ENCODE results near the gene PPM1H. TPM values are rescaled to one million over a fixed set of nuclear protein-coding genes. Genes with fewer than 3 reads are reported as not detected.

Gene PPM1H
- total and polyA plus RNA-seq, 2 of the 8 experiments (the other 6 are each of a cell fraction or from before 2014, with no cell fraction given) = 16.4 to 36.1 TPM

- 100% methylated on average over 1 of the region's 1 CpG; no CpG with 5 or more reads in 1 of the 2 experiments for WGBS, 2 experiments (ENCODE audit: extremely low coverage in 1 of 2, insufficient coverage in 1 of 2, insufficient read length in 1 of 2, insufficient replicate concordance in 2 of 2, low coverage in 1 of 2, low lambda C conversion rate in 2 of 2, missing lambda C conversion rate in 1 of 2)
- Histone ChIP-seq H4K5ac (ENCODE audit: insufficient read length, low read depth, low read length) (no peak overlapping the region), H3K4ac (replicated peaks; ENCODE audit: insufficient read length, low read depth, low read length) (no peak overlapping the region), H2AFZ (ENCODE audit: low read length) (no peak overlapping the region), H2BK15ac (ENCODE audit: low read length) (no peak overlapping the region), H3K23ac (ENCODE audit: insufficient read length) (no peak overlapping the region), H2AK5ac (ENCODE audit: low read depth, low read length) (no peak overlapping the region), H3K18ac (ENCODE audit: extremely low read depth, low read length) (no peak overlapping the region), H3K4me1 (replicated peaks in 1 of 4; ENCODE audit: control insufficient read depth in 3 of 4, insufficient read depth in 4 of 4, low read length in 3 of 4) (peaks cover 0 to 3% (median 0%) of the 10 kb centered on the region in 4 experiments; a peak in 1 of 7 replicates), H3K14ac (ENCODE audit: insufficient read length) (no peak overlapping the region), H3K27ac (ENCODE audit: low read depth, low read length) (no peak overlapping the region), H3K4me3 (ENCODE audit: extremely low read depth in 1 of 4, insufficient read depth in 2 of 4, low read depth in 3 of 4, low read length in 4 of 4) (no peak overlapping the region), H3K4me2 (ENCODE audit: insufficient read depth in 1 of 2, low read depth in 2 of 2, low read length in 2 of 2) (no peak overlapping the region), H3K9me3 (ENCODE audit: insufficient read depth in 2 of 2, low read depth in 1 of 2, low read length in 1 of 2) (no peaks in the 10 kb centered on the region), H3K9ac (replicated peaks in 1 of 4; ENCODE audit: extremely low read depth in 1 of 4, low read depth in 3 of 4, low read length in 3 of 4) (no peak overlapping the region), H3K36me3 (ENCODE audit: control insufficient read depth in 2 of 4, insufficient read depth in 4 of 4, low read length in 3 of 4) (no peaks in the 10 kb centered on the region), H3K23me2 (ENCODE audit: low read depth, low read length) (no peaks in the 10 kb centered on the region), H2BK5ac (ENCODE audit: low read depth, low read length) (no peak overlapping the region), H2BK20ac (ENCODE audit: low read length) (no peak overlapping the region), H3K27me3 (replicated peaks in 1 of 4; ENCODE audit: control insufficient read depth in 3 of 4, extremely low read depth in 1 of 4, insufficient read depth in 3 of 4, low read length in 3 of 4) (no peaks in the 10 kb centered on the region), H4K20me1 (replicated peaks in 1 of 2; ENCODE audit: control insufficient read depth in 1 of 2, insufficient read depth in 2 of 2, low read length in 2 of 2) (peaks cover 1 to 2% of the 10 kb centered on the region in 2 experiments), H4K8ac (ENCODE audit: extremely low read depth, insufficient read depth, low read length) (0 out of 2 replicates have a peak overlapping the region, but pooled peaks have one; percentile 36), H2BK12ac (ENCODE audit: low read depth, low read length) (no peak overlapping the region), H3K79me2 (ENCODE audit: control insufficient read depth in 1 of 2, insufficient read depth in 2 of 2, low read length in 2 of 2) (peaks cover 4 to 52% of the 10 kb centered on the region in 2 experiments), H4K91ac (replicated peaks; ENCODE audit: insufficient read length, low read length) (no peak overlapping the region), H2BK120ac (replicated peaks; ENCODE audit: low read depth, low read length) (no peak overlapping the region), H3K56ac (replicated peaks; ENCODE audit: insufficient read length, low read depth, low read length) (no peak overlapping the region), H3K79me1 (ENCODE audit: low read depth, low read length) (peaks cover 2% of the 10 kb centered on the region; the same call in 1 of the 2 replicates)
- ChIA-PET CTCF (ENCODE audit: partially characterized antibody) (interaction anchor here (0.7 to 1.7 kb wide), 4 partner anchors 11 to 48 kb away, joined by 3 to 5 read pairs (median 4); partner anchors contain the start of gene PPM1H), POLR2A (ENCODE audit: partially characterized antibody) (interaction anchor here (1.4 kb wide), 1 partner anchor 25 kb away, joined by 4 read pairs; no protein-coding TSS in a partner anchor)
- DNase-seq (ENCODE audit: low read depth in 1 of 2, low spot score in 2 of 2) = no peak
- TF ChIP-seq SUZ12 (IDR thresholded peaks at IDR 0.05; ENCODE audit: low read length) (no peak), TCF12 (IDR thresholded peaks at IDR 0.05; ENCODE audit: low read depth, low read length) (no peak)
- no peak for FAIRE-seq
Measured at GRCh38 chr12:62893276-62893675, 41.7 kb downstream of the PPM1H start.
